ENCODE data around the gene TEC. TPM values are rescaled to one million over a fixed set of nuclear protein-coding genes. Genes with fewer than 3 reads are reported as not detected.

Gene TEC
- polyA plus RNA-seq, 1 donor (not counting 4 experiments of a cell fraction or from before 2014, with no cell fraction given), result 0.39 TPM

GRCh38 chr4:48162162-48162561 lies 107.5 kb downstream of the TEC start:
- dilution Hi-C loops (cut with MboI; ENCODE audit: extremely low pct_ligation_motif_present, low sequenced_read_pairs), result no loop called here
- H3K9me3 ChIP-seq (ENCODE audit: control insufficient read depth, low read depth, low read length), result no peaks in the 10 kb centered on the region

DNA sequence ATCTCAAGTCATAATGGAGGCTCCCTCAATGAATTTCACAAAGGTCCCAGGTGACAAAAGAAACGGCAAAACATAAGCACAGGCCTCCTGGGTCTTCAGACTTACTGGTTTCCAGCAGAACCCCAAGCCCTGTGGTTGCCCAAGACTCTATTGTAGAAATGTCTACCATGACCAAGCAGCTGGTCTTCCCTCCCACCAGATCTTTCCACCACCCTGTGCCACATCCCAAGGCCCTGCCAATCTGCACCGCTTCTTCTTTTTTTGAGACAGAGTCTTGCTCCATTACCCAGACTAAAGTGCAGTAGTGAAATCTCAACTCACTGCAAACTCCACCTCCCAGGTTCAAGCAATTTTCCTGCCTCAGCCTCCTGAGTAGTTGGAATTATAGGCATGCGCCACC lies 112.4 kb downstream of the TEC start:
- DNase-seq (ENCODE audit: low read depth, low spot score), result no peak
- Histone ChIP-seq H3K4me3 (ENCODE audit: control insufficient read depth in 2 of 3, extremely low read depth in 1 of 3, insufficient read depth in 2 of 3, low read depth in 1 of 3, low read length in 3 of 3) (no peak overlapping the region), H3K27ac (ENCODE audit: control insufficient read depth, insufficient read depth, low read length) (no peak overlapping the region), H3K9me3 (ENCODE audit: control insufficient read depth, low read depth, low read length) (no peaks in the 10 kb centered on the region), H3K27me3 (ENCODE audit: control insufficient read depth, extremely low read depth, insufficient read depth, low read length) (no peaks in the 10 kb centered on the region), H3K36me3 (ENCODE audit: control insufficient read depth in 2 of 2, extremely low read depth in 1 of 2, insufficient read depth in 2 of 2, low read length in 2 of 2) (no peaks in the 10 kb centered on the region), H3K4me1 (ENCODE audit: control insufficient read depth, extremely low read depth, insufficient read depth, low read length) (peaks cover 4% of the 10 kb centered on the region), H3K79me2 (ENCODE audit: control insufficient read depth, insufficient read depth, low read length) (no peaks in the 10 kb centered on the region), H3K9me1 (ENCODE audit: control insufficient read depth, extremely low read depth, insufficient read depth, low read length) (no peaks in the 10 kb centered on the region), H3K4me2 (ENCODE audit: control insufficient read depth, extremely low read depth, insufficient read depth, low read depth, low read length) (no peak overlapping the region), H4K20me1 (ENCODE audit: control insufficient read depth, extremely low read depth, insufficient read depth, low read length) (no peaks in the 10 kb centered on the region), H3K9ac (ENCODE audit: control insufficient read depth, extremely low read depth, insufficient read depth, low read length) (no peak overlapping the region), H2AFZ (ENCODE audit: control insufficient read depth, low read length) (no peak overlapping the region)
- dilution Hi-C loops (cut with MboI; ENCODE audit: extremely low pct_ligation_motif_present, low sequenced_read_pairs), result no loop called here
- no peak for TF ChIP-seq CTCF (optimal IDR thresholded peaks at IDR 0.05 in 1 of 3, IDR thresholded peaks at IDR 0.05 in 1 of 3, conservative IDR thresholded peaks at IDR 0.05 in 1 of 3; ENCODE audit: extremely low read depth in 1 of 3, insufficient read depth in 2 of 3, low read length in 3 of 3)
- no peak for TF ChIP-seq EZH2 (IDR thresholded peaks at IDR 0.05; ENCODE audit: low read length)
- FAIRE-seq, result no peak

More at GRCh38 chr4:48162162-48162561, 107.5 kb downstream of the TEC start:
- Histone ChIP-seq H3K4me3 (ENCODE audit: control insufficient read depth in 2 of 3, extremely low read depth in 1 of 3, insufficient read depth in 2 of 3, low read depth in 1 of 3, low read length in 3 of 3) (no peak overlapping the region), H3K4me1 (ENCODE audit: control insufficient read depth, extremely low read depth, insufficient read depth, low read length) (peaks cover 5% of the 10 kb centered on the region), H3K36me3 (ENCODE audit: control insufficient read depth in 2 of 2, extremely low read depth in 1 of 2, insufficient read depth in 2 of 2, low read length in 2 of 2) (no peaks in the 10 kb centered on the region), H3K9me1 (ENCODE audit: control insufficient read depth, extremely low read depth, insufficient read depth, low read length) (no peaks in the 10 kb centered on the region), H2AFZ (ENCODE audit: control insufficient read depth, low read length) (no peak overlapping the region), H3K27me3 (ENCODE audit: control insufficient read depth, extremely low read depth, insufficient read depth, low read length) (no peaks in the 10 kb centered on the region), H3K4me2 (ENCODE audit: control insufficient read depth, extremely low read depth, insufficient read depth, low read depth, low read length) (no peak overlapping the region), H3K27ac (ENCODE audit: control insufficient read depth, insufficient read depth, low read length) (no peak overlapping the region), H4K20me1 (ENCODE audit: control insufficient read depth, extremely low read depth, insufficient read depth, low read length) (no peaks in the 10 kb centered on the region), H3K9ac (ENCODE audit: control insufficient read depth, extremely low read depth, insufficient read depth, low read length) (no peak overlapping the region), H3K79me2 (ENCODE audit: control insufficient read depth, insufficient read depth, low read length) (no peaks in the 10 kb centered on the region)
- FAIRE-seq (no peak), DNase-seq (ENCODE audit: low read depth, low spot score) (no peak)
- TF ChIP-seq CTCF (optimal IDR thresholded peaks at IDR 0.05 in 1 of 3, IDR thresholded peaks at IDR 0.05 in 1 of 3, conservative IDR thresholded peaks at IDR 0.05 in 1 of 3; ENCODE audit: extremely low read depth in 1 of 3, insufficient read depth in 2 of 3, low read length in 3 of 3) (no peak), EZH2 (IDR thresholded peaks at IDR 0.05; ENCODE audit: low read length) (no peak)

Measured in keratinocyte (primary cell).